Small intestine (tissue), 7 donors: ENCODE results near the gene LRPPRC. TPM values are rescaled to one million over a fixed set of nuclear protein-coding genes. Genes with fewer than 3 reads are reported as not detected.
"Not testable (repeated sequence)": the region's sequence is repeated elsewhere in the genome, so short reads cannot be mapped to it uniquely, and the experiment has no call there.

Experiments used
- DNase-seq, 2 donors: peaks; one replicate each; pipeline versions ENCODE4 v3.0.0 to v3.0.0-alpha.2; 2013
- FAIRE-seq: peaks from 2 replicates; lab custom pipeline; 2012; peaks lifted over from hg19 to GRCh38; lab: Jason Lieb, UNC
- H3K27ac ChIP-seq, 3 donors: one replicate each; pipeline ENCODE4 v1.5.1; 2013; ENCODE audit warnings: low read length in 2 of 3, mild to moderate bottlenecking in 2 of 3, control low read depth in 1 of 3, inconsistent platforms in 1 of 3, low read depth in 1 of 3, moderate library complexity in 1 of 3
- H3K27me3 ChIP-seq, 3 donors: one replicate each; pipeline ENCODE4 v1.6.1; 2013; ENCODE audit warnings: low read length in 3 of 3, inconsistent platforms in 1 of 3; ENCODE audit not compliant: control insufficient read depth in 3 of 3, insufficient read depth in 3 of 3
- H3K36me3 ChIP-seq, 3 donors: one replicate each; pipeline ENCODE4 v1.6.1; 2013; ENCODE audit warnings: low read length in 3 of 3, inconsistent platforms in 1 of 3, low read depth in 1 of 3, mild to moderate bottlenecking in 1 of 3, moderate library complexity in 1 of 3; ENCODE audit not compliant: control insufficient read depth in 3 of 3, insufficient read depth in 2 of 3
- H3K4me1 ChIP-seq, 3 donors: one replicate each; pipeline ENCODE4 v1.6.1; 2013; ENCODE audit warnings: low read length in 2 of 3, inconsistent platforms in 1 of 3, low read depth in 1 of 3, mild to moderate bottlenecking in 1 of 3, moderate library complexity in 1 of 3; ENCODE audit not compliant: control insufficient read depth in 3 of 3, insufficient read depth in 2 of 3
- H3K4me3 ChIP-seq, 3 donors: one replicate each; pipeline ENCODE4 v1.5.1; 2013; ENCODE audit warnings: low read length in 3 of 3, control low read depth in 1 of 3, inconsistent platforms in 1 of 3, low read depth in 1 of 3, mild to moderate bottlenecking in 1 of 3, moderate library complexity in 1 of 3
- H3K9me3 ChIP-seq, 2 donors: one replicate each; pipeline ENCODE4 v1.6.1; 2013; ENCODE audit warnings: low read depth in 1 of 2, low read length in 1 of 2; ENCODE audit not compliant: control insufficient read depth in 2 of 2, insufficient read depth in 1 of 2
- WGBS, 3 donors: extraction: QIAGEN DNeasy Blood & Tissue Kit; methylation state at CpG; one replicate each; pipeline ENCODE4 v1.1.7; 2013; 5-methylcytosine and 5-hydroxymethylcytosine counted together
- polyA plus RNA-seq, 4 donors: library from polyadenylated mRNA; stranded (reverse) in 3 of 4; unstranded in 1 of 4; fragments of 200-250 nt in 3 of 4; fragments of 120-200 nt in 1 of 4; gene quantifications; one replicate each; pipeline versions ENCODE4 v1.2.1 to v1.2.3, GENCODE V29; 2013
- donor health status: healthy with polysubstance abuse.
- donor health status: control.
- donor health status: control.
- donor health status: Bipolar disorder and iron deficiency.
- donor health status: healthy.

LRPPRC gene
- polyA plus RNA-seq, 4 donors = 19.5 to 88.0 (median 41.1) TPM

- Histone ChIP-seq H3K36me3 (no peaks in the 10 kb centered on the region), H3K4me3 (no peak overlapping the region), H3K4me1 (no peaks in the 10 kb centered on the region), H3K27ac (no peak overlapping the region), H3K9me3 (no peaks in the 10 kb centered on the region), H3K27me3 (peaks cover 0 to 3% (median 0%) of the 10 kb centered on the region in 3 donors)
- FAIRE-seq (no peak), DNase-seq (peak; percentile 14 to 71)
- WGBS, 3 donors = 34 to 42% (median 39%) methylated on average over 6 of the region's 6 CpGs
Observed at GRCh38 chr2:44016282-44016681, 20.5 kb upstream of the LRPPRC start.

- FAIRE-seq (no peak), DNase-seq (no peak)
- Histone ChIP-seq H3K4me1 (no peaks in the 10 kb centered on the region), H3K27me3 (peaks cover 0 to 8% (median 0%) of the 10 kb centered on the region in 3 donors), H3K4me3 (no peak overlapping the region), H3K9me3 (no peaks in the 10 kb centered on the region), H3K27ac (no peak overlapping the region), H3K36me3 (no peaks in the 10 kb centered on the region)
- 57 to 74% (median 67%) methylated on average over 4 of the region's 4 CpGs for WGBS, 3 donors
Observed at GRCh38 chr2:44015239-44015638, 19.4 kb upstream of the LRPPRC start.

GRCh38 chr2:44013205-44013604 is 17.4 kb upstream of the LRPPRC start:
- not testable (repeated sequence) for H3K27me3 ChIP-seq, H3K9me3 ChIP-seq, H3K4me3 ChIP-seq, H3K27ac ChIP-seq, H3K36me3 ChIP-seq, H3K4me1 ChIP-seq, FAIRE-seq, DNase-seq
- 87 to 94% (median 93%) methylated on average over 3 of the region's 3 CpGs for WGBS, 3 donors

- Histone ChIP-seq H3K4me3 (no peak overlapping the region), H3K27ac (no peak overlapping the region), H3K36me3 (no peaks in the 10 kb centered on the region), H3K4me1 (no peaks in the 10 kb centered on the region), H3K9me3 (no peaks in the 10 kb centered on the region), H3K27me3 (peaks cover 0 to 9% (median 0%) of the 10 kb centered on the region in 3 donors)
- WGBS, 3 donors = 51 to 63% (median 57%) methylated on average over 7 of the region's 7 CpGs
- FAIRE-seq (no peak), DNase-seq (no peak)
Observed at GRCh38 chr2:44010266-44010665, 14.5 kb upstream of the LRPPRC start.

GRCh38 chr2:44009136-44009735 is 13.4 kb upstream of the LRPPRC start:
- Histone ChIP-seq H3K27me3 (peaks cover 0 to 9% (median 0%) of the 10 kb centered on the region in 3 donors), H3K4me3 (no peak overlapping the region), H3K36me3 (no peaks in the 10 kb centered on the region), H3K27ac (no peak overlapping the region), H3K9me3 (no peaks in the 10 kb centered on the region), H3K4me1 (no peaks in the 10 kb centered on the region)
- 68 to 73% (median 68%) methylated on average over 3 of the region's 3 CpGs for WGBS, 3 donors
- DNase-seq (no peak), FAIRE-seq (no peak)

GRCh38 chr2:44005846-44006245 is 10.1 kb upstream of the LRPPRC start:
- 63 to 81% (median 73%) methylated on average over 3 of the region's 3 CpGs for WGBS, 3 donors
- no peaks in the 10 kb centered on the region for H3K4me1 ChIP-seq

GRCh38 chr2:44004735-44005602 is 9.2 kb upstream of the LRPPRC start:
- DNase-seq (no peak), FAIRE-seq (no peak)
- H3K36me3 ChIP-seq = no peaks in the 10 kb centered on the region
- no peak overlapping the region for H3K4me3 ChIP-seq
- H3K27me3 ChIP-seq = peaks cover 0 to 12% (median 0%) of the 10 kb centered on the region in 3 donors
- no peak overlapping the region for H3K27ac ChIP-seq
- H3K9me3 ChIP-seq = no peaks in the 10 kb centered on the region
- H3K4me1 ChIP-seq = no peaks in the 10 kb centered on the region
- WGBS, 3 donors = 54 to 76% (median 61%) methylated on average over 3 of the region's 3 CpGs

More at GRCh38 chr2:44005846-44006245, 10.1 kb upstream of the LRPPRC start:
- no peak overlapping the region for H3K27ac ChIP-seq
- no peaks in the 10 kb centered on the region for H3K9me3 ChIP-seq
- DNase-seq (no peak), FAIRE-seq (no peak)
- H3K27me3 ChIP-seq = peaks cover 0 to 18% (median 0%) of the 10 kb centered on the region in 3 donors
- no peak overlapping the region for H3K4me3 ChIP-seq
- H3K36me3 ChIP-seq = no peaks in the 10 kb centered on the region

- H3K4me3 ChIP-seq = no peak overlapping the region
- no peaks in the 10 kb centered on the region for H3K36me3 ChIP-seq
- FAIRE-seq = no peak
- no peaks in the 10 kb centered on the region for H3K4me1 ChIP-seq
- no peaks in the 10 kb centered on the region for H3K9me3 ChIP-seq
- H3K27ac ChIP-seq = no peak overlapping the region
- WGBS, 3 donors = 39 to 60% (median 58%) methylated on average over 1 of the region's 1 CpG
- peaks cover 0 to 12% (median 0%) of the 10 kb centered on the region in 3 donors for H3K27me3 ChIP-seq
- DNase-seq = no peak
Observed at GRCh38 chr2:44001716-44002115, 5.9 kb upstream of the LRPPRC start.
